Hepatocyte (in vitro differentiated cells): Measurements from ENCODE around the gene ELL.

ENCODE experiments used
- CTCF ChIP-seq: fragments of 200-600 bp; sonication (generic); IDR thresholded peaks from 2 replicates; pipeline ENCODE4 v1.5.1; 2016; ENCODE audit warnings: antibody characterized with exemption, mild to moderate bottlenecking; ENCODE audit not compliant: poor library complexity
- EZH2phosphoT487 ChIP-seq: fragments of 200-600 bp; sonication (generic); IDR thresholded peaks from one replicate; pipeline ENCODE4 v1.6.1; 2018; ENCODE audit warnings: antibody characterized with exemption, mild to moderate bottlenecking, low read depth, moderate library complexity; ENCODE audit not compliant: unreplicated experiment, severe bottlenecking

GRCh38 chr19:18416778-18417249, 105.1 kb downstream of the ELL start:
- TF ChIP-seq EZH2phosphoT487 (no peak), CTCF (no peak)
